H1 (cell line): Measurements from ENCODE around the gene MT2A. TPM values are rescaled to one million over a fixed set of nuclear protein-coding genes. Genes with fewer than 3 reads are reported as not detected.

Experiments used
- CEBPB ChIP-seq: IDR thresholded peaks from 2 replicates; pipeline ENCODE4 v1.6.1; 2012; ENCODE audit warnings: low read depth, low read length
- EP300 ChIP-seq, 2 experiments: IDR thresholded peaks; 1 replicate in 1 of 2; 2 replicates in 1 of 2; pipeline ENCODE4 v1.6.1; 2011 to 2012; ENCODE audit warnings: low read depth in 2 of 2, low read length in 2 of 2, mild to moderate bottlenecking in 2 of 2, borderline replicate concordance in 1 of 2, inconsistent platforms in 1 of 2, moderate library complexity in 1 of 2
- JUN ChIP-seq: IDR thresholded peaks from 2 replicates; pipeline ENCODE4 v1.6.1; 2011; ENCODE audit warnings: low read depth, mild to moderate bottlenecking, improper control_type of control experiment, low read length
- KDM4A ChIP-seq: IDR thresholded peaks from one replicate; pipeline ENCODE4 v1.7.1; 2012; ENCODE audit warnings: low read depth, mild to moderate bottlenecking, moderate library complexity, low read length, inconsistent platforms; ENCODE audit not compliant: severe bottlenecking
- POLR2A ChIP-seq, 2 experiments: IDR thresholded peaks; 1 replicate in 1 of 2; 2 replicates in 1 of 2; pipeline ENCODE4 v1.6.1; 2011; ENCODE audit warnings: low read depth in 2 of 2, low read length in 2 of 2, mild to moderate bottlenecking in 2 of 2; ENCODE audit errors: control extremely low read depth in 1 of 2
- POLR2AphosphoS5 ChIP-seq: IDR thresholded peaks from 2 replicates; pipeline ENCODE4 v1.6.1; 2011; ENCODE audit warnings: low read depth, low read length
- SRF ChIP-seq: IDR thresholded peaks from 2 replicates; pipeline ENCODE4 v1.6.1; 2011; ENCODE audit warnings: mild to moderate bottlenecking, low read depth, low read length, moderate library complexity
- YY1 ChIP-seq: IDR thresholded peaks from 2 replicates; pipeline ENCODE4 v1.6.1; 2011; ENCODE audit warnings: low read depth, mild to moderate bottlenecking, low read length
- polyA plus RNA-seq, 7 experiments: library from polyadenylated mRNA; depleted of rRNA in 3 of 7; stranded (reverse) in 5 of 7; unstranded in 2 of 7; fragments of >200 nt in 5 of 7; fragments of 200-250 nt in 2 of 7; gene quantifications; 1 replicate in 5 of 7; 2 replicates in 1 of 7; 4 replicates in 1 of 7; pipeline versions ENCODE4 v1.2.1 to v1.2.3, GENCODE V29; 2011 to 2013; ENCODE audit warnings: missing spikeins in 2 of 7, mixed read lengths in 2 of 7
- total RNA-seq: library from RNA; stranded (reverse); fragmentation: NEBNext Ultra II Directional; extraction: Animal tissue kit (Norgen Biotek cat#: 25700); gene quantifications from 2 replicates; pipeline ENCODE4 v1.2.1, GENCODE V29; 2021
- TF ChIP-seq, protein P1 (sequence below): IDR thresholded peaks from 2 replicates; pipeline ENCODE4 v1.6.1; 2012; ENCODE audit warnings: low read length, inconsistent platforms

The MT2A gene
- total and polyA plus RNA-seq, 2 of the 8 experiments (the other 6 are each of a cell fraction or from before 2014, with no cell fraction given) = 9.5 to 30.1 TPM

DNA sequence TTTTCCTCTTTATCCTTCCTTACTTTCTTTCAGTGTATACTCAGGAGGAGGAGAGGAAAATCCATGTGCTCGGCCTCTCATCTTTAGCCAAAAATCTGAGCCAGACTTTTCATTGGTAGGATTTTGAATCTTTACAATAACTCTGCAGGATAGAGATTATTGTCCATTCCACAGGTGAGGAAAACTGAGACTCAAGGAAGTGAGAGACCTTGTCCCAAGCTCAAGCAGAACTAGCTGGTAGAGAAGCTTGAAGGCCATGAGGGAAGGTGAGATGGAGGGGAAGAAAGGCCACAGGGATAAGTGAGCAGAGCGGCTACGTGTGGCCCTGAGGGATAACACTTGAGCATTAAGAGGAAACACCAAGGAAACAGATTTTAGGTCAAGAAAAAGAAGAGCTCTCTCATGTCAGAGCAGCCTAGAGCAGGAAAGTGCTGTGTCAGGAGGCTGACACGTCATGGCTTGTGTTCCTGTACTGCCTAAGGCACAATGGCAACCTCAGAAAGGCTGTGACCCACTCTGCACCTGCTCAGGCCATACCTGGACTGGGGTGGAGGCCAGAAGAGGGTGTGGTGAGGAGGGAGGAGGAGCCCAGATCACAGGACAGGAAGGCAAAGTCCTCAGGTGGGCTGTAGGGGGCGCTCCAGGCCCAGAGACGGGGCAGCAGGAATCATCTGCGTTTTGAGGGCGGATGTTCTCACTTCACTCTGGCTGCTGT lies 31.6 kb upstream of the MT2A start (continued):
- TF ChIP-seq KDM4A = no peak
- TF ChIP-seq, protein P1, sequence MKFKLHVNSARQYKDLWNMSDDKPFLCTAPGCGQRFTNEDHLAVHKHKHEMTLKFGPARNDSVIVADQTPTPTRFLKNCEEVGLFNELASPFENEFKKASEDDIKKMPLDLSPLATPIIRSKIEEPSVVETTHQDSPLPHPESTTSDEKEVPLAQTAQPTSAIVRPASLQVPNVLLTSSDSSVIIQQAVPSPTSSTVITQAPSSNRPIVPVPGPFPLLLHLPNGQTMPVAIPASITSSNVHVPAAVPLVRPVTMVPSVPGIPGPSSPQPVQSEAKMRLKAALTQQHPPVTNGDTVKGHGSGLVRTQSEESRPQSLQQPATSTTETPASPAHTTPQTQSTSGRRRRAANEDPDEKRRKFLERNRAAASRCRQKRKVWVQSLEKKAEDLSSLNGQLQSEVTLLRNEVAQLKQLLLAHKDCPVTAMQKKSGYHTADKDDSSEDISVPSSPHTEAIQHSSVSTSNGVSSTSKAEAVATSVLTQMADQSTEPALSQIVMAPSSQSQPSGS = no peak
- TF ChIP-seq EP300 (IDR thresholded peaks at IDR 0.05; ENCODE audit: borderline replicate concordance in 1 of 2, low read depth in 2 of 2, low read length in 2 of 2) = 0 out of 3 replicates have a peak, but pooled peaks of 1 of the 2 experiments have one; percentile 8
- TF ChIP-seq SRF = no peak
- TF ChIP-seq POLR2AphosphoS5 = no peak
- no peak for TF ChIP-seq POLR2A (IDR thresholded peaks at IDR 0.05; ENCODE audit: control extremely low read depth in 1 of 2, low read depth in 2 of 2, low read length in 2 of 2)
- 0 out of 2 replicates have a peak, but pooled peaks have one; percentile 58 for TF ChIP-seq YY1
- TF ChIP-seq JUN = no peak
- no peak for TF ChIP-seq CEBPB
